Endodermal cell (in vitro differentiated cells): Measurements from ENCODE around the gene HSPBP1. TPM values are rescaled to one million over a fixed set of nuclear protein-coding genes. Genes with fewer than 3 reads are reported as not detected.

ENCODE experiments used
- DNase-seq: peaks from one replicate; pipeline ENCODE4 v3.0.0-alpha.2; 2017
- H3K27ac ChIP-seq: 2 replicates; pipeline ENCODE4 v1.5.1; 2013; ENCODE audit warnings: mild to moderate bottlenecking, low read depth, low read length, moderate library complexity
- H3K27me3 ChIP-seq: 2 replicates; pipeline ENCODE4 v1.6.1; 2013; ENCODE audit warnings: mild to moderate bottlenecking, low read length, moderate library complexity; ENCODE audit not compliant: insufficient read depth, control insufficient read depth, poor library complexity, severe bottlenecking
- H3K36me3 ChIP-seq: 2 replicates; pipeline ENCODE4 v1.7.0; 2013; ENCODE audit warnings: mild to moderate bottlenecking, low read length, moderate library complexity; ENCODE audit not compliant: control insufficient read depth, insufficient read depth
- H3K4me1 ChIP-seq: one replicate; pipeline ENCODE4 v1.7.0; 2013; ENCODE audit warnings: low read length; ENCODE audit not compliant: control insufficient read depth, insufficient read depth
- H3K4me3 ChIP-seq: 2 replicates; pipeline ENCODE4 v1.5.1; 2013; ENCODE audit warnings: mild to moderate bottlenecking, low read length, moderate library complexity
- H3K9ac ChIP-seq: 2 replicates; pipeline ENCODE4 v1.6.1; 2013; ENCODE audit warnings: mild to moderate bottlenecking, low read length, moderate library complexity; ENCODE audit not compliant: poor library complexity, severe bottlenecking; ENCODE audit errors: extremely low read depth
- H3K9me3 ChIP-seq: 2 replicates; pipeline ENCODE4 v1.6.1; 2013; ENCODE audit warnings: mild to moderate bottlenecking, low read length, moderate library complexity; ENCODE audit not compliant: control insufficient read depth
- H3K27ac Mint-ChIP-seq: 2 replicates; pipeline ENCODE4 v1.8.0; 2020; ENCODE audit warnings: mixed read lengths
- H3K27me3 Mint-ChIP-seq: 2 replicates; pipeline ENCODE4 v1.8.0; 2021; ENCODE audit warnings: mild to moderate bottlenecking, mixed read lengths; ENCODE audit not compliant: insufficient read depth
- H3K36me3 Mint-ChIP-seq: 2 replicates; pipeline ENCODE4 v1.8.0; 2020; ENCODE audit warnings: low read depth, mixed read lengths
- H3K4me1 Mint-ChIP-seq: 2 replicates; pipeline ENCODE4 v1.8.0; 2020; ENCODE audit warnings: mixed read lengths
- H3K4me3 Mint-ChIP-seq: 2 replicates; pipeline ENCODE4 v1.8.0; 2020; ENCODE audit warnings: mild to moderate bottlenecking, moderate library complexity, mixed read lengths
- H3K9me3 Mint-ChIP-seq: 2 replicates; pipeline ENCODE4 v1.8.0; 2020; ENCODE audit warnings: mild to moderate bottlenecking, mixed read lengths
- WGBS, 2 experiments: methylation state at CpG; one replicate each; pipeline versions ENCODE4 v1.1.5 to v1.1.7; 2013; ENCODE audit warnings: missing lambda C conversion rate in 2 of 2, mixed read lengths in 1 of 2; ENCODE audit not compliant: insufficient coverage in 1 of 2, insufficient read length in 1 of 2; 5-methylcytosine and 5-hydroxymethylcytosine counted together
- total RNA-seq, 2 donors: library from RNA; stranded (reverse); fragmentation: NEBNext Ultra II Directional in 1 of 2; extraction: Animal tissue kit (Norgen Biotek cat#: 25700) in 1 of 2; gene quantifications; 2 replicates in 1 of 2; 3 replicates in 1 of 2; pipeline ENCODE4 v1.2.1, GENCODE V29; 2021
- TF ChIP-seq, protein P1 (sequence below): fragments of 200-600 bp; sonication (generic); conservative IDR thresholded peaks from 2 replicates; pipeline ENCODE4 v1.5.0; 2021; ENCODE audit warnings: antibody characterized with exemption, mild to moderate bottlenecking

HSPBP1 gene
- total RNA-seq, 2 donors from 2014 or later: 43.7 to 48.5 TPM

GRCh38 chr19:55297267-55297666 lies 17.4 kb upstream of the HSPBP1 start:
- no peak overlapping the region for H3K9ac ChIP-seq
- 95 to 97% methylated on average over 8 to 10 of the region's 10 CpGs for WGBS, 2 experiments

GRCh38 chr19:55289117-55289796 lies 9.3 kb upstream of the HSPBP1 start:
- no peaks in the 10 kb centered on the region for H3K9me3 Mint-ChIP-seq
- no peak for DNase-seq
- peaks cover 6% of the 10 kb centered on the region for H3K4me1 Mint-ChIP-seq
- WGBS, 2 experiments: 95 to 97% methylated on average over 5 to 9 of the region's 9 CpGs
- TF ChIP-seq, protein P1, sequence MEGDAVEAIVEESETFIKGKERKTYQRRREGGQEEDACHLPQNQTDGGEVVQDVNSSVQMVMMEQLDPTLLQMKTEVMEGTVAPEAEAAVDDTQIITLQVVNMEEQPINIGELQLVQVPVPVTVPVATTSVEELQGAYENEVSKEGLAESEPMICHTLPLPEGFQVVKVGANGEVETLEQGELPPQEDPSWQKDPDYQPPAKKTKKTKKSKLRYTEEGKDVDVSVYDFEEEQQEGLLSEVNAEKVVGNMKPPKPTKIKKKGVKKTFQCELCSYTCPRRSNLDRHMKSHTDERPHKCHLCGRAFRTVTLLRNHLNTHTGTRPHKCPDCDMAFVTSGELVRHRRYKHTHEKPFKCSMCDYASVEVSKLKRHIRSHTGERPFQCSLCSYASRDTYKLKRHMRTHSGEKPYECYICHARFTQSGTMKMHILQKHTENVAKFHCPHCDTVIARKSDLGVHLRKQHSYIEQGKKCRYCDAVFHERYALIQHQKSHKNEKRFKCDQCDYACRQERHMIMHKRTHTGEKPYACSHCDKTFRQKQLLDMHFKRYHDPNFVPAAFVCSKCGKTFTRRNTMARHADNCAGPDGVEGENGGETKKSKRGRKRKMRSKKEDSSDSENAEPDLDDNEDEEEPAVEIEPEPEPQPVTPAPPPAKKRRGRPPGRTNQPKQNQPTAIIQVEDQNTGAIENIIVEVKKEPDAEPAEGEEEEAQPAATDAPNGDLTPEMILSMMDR: no peak
- H3K9me3 ChIP-seq: no peaks in the 10 kb centered on the region
- peaks cover 58% of the 10 kb centered on the region for H3K36me3 ChIP-seq
- H3K27ac Mint-ChIP-seq: no peak overlapping the region
- H3K36me3 Mint-ChIP-seq: peaks cover 50% of the 10 kb centered on the region
- no peak overlapping the region for H3K4me3 ChIP-seq
- H3K4me3 Mint-ChIP-seq: no peak overlapping the region
- no peak overlapping the region for H3K9ac ChIP-seq
- no peaks in the 10 kb centered on the region for H3K4me1 ChIP-seq
- no peak overlapping the region for H3K27ac ChIP-seq
- no peaks in the 10 kb centered on the region for H3K27me3 Mint-ChIP-seq
- H3K27me3 ChIP-seq: no peaks in the 10 kb centered on the region

More at GRCh38 chr19:55297267-55297666, 17.4 kb upstream of the HSPBP1 start:
- no peaks in the 10 kb centered on the region for H3K27me3 Mint-ChIP-seq
- H3K36me3 ChIP-seq: peaks cover 44% of the 10 kb centered on the region
- DNase-seq: no peak
- no peak overlapping the region for H3K27ac Mint-ChIP-seq
- H3K27ac ChIP-seq: no peak overlapping the region
- peaks cover 6% of the 10 kb centered on the region for H3K4me1 Mint-ChIP-seq
- TF ChIP-seq, protein P1: no peak
- H3K9me3 ChIP-seq: no peaks in the 10 kb centered on the region
- peaks cover 47% of the 10 kb centered on the region for H3K36me3 Mint-ChIP-seq
- H3K27me3 ChIP-seq: no peaks in the 10 kb centered on the region
- H3K4me3 Mint-ChIP-seq: no peak overlapping the region
- no peaks in the 10 kb centered on the region for H3K9me3 Mint-ChIP-seq
- H3K4me3 ChIP-seq: no peak overlapping the region
- H3K4me1 ChIP-seq: no peaks in the 10 kb centered on the region

- H3K36me3 Mint-ChIP-seq: peaks cover 40% of the 10 kb centered on the region
- no peak overlapping the region for H3K9ac ChIP-seq
- no peaks in the 10 kb centered on the region for H3K27me3 ChIP-seq
- H3K4me3 Mint-ChIP-seq: no peak overlapping the region
- no peaks in the 10 kb centered on the region for H3K9me3 ChIP-seq
- WGBS, 2 experiments: 97% methylated on average over 11 to 21 of the region's 21 CpGs
- no peaks in the 10 kb centered on the region for H3K27me3 Mint-ChIP-seq
- DNase-seq: no peak
- TF ChIP-seq, protein P1: no peak
- peaks cover 6% of the 10 kb centered on the region for H3K4me1 Mint-ChIP-seq
- H3K27ac Mint-ChIP-seq: no peak overlapping the region
- H3K9me3 Mint-ChIP-seq: no peaks in the 10 kb centered on the region
- no peak overlapping the region for H3K27ac ChIP-seq
- H3K4me3 ChIP-seq: no peak overlapping the region
- H3K4me1 ChIP-seq: no peaks in the 10 kb centered on the region
- H3K36me3 ChIP-seq: peaks cover 49% of the 10 kb centered on the region
Observed at GRCh38 chr19:55287361-55288079, 7.6 kb upstream of the HSPBP1 start.
